PFSK-1 (cell line): Measurements from ENCODE around the gene EYA2.

Experiments used
- REST ChIP-seq, 2 experiments: IDR thresholded peaks; 2 replicates each; pipeline versions ENCODE4 v1.6.1 to v1.8.0; 2011 to 2012; ENCODE audit warnings: low read depth in 2 of 2, low read length in 2 of 2, control low read depth in 1 of 2, inconsistent platforms in 1 of 2, mild to moderate bottlenecking in 1 of 2, moderate library complexity in 1 of 2; ENCODE audit not compliant: insufficient read depth in 1 of 2
- SIN3A ChIP-seq: IDR thresholded peaks from 2 replicates; pipeline ENCODE4 v1.6.1; 2012; ENCODE audit warnings: mild to moderate bottlenecking, low read length, moderate library complexity, borderline replicate concordance; ENCODE audit not compliant: insufficient read depth
- TAF1 ChIP-seq: IDR thresholded peaks from 2 replicates; pipeline ENCODE4 v1.6.1; 2012; ENCODE audit warnings: low read length, control low read depth, borderline replicate concordance; ENCODE audit not compliant: insufficient read depth

- TF ChIP-seq REST (IDR thresholded peaks at IDR 0.05; ENCODE audit: insufficient read depth in 1 of 2, low read depth in 2 of 2, low read length in 2 of 2), result no peak
- no peak for TF ChIP-seq TAF1
- no peak for TF ChIP-seq SIN3A
Observed at GRCh38 chr20:46963196-46963529, 68.5 kb downstream of the EYA2 start.
